Spleen (tissue), 11 donors: Measurements from ENCODE around the gene ZBTB7C. TPM values are rescaled to one million over a fixed set of nuclear protein-coding genes. Genes with fewer than 3 reads are reported as not detected.

Experiments
- DNase-seq: peaks from one replicate; pipeline ENCODE4 v3.0.0-alpha.2; 2020
- H3K27ac ChIP-seq, 8 donors: fragments of 200-600 bp; sonication (generic) in 7 of 8; 1 replicate in 4 of 8; 2 replicates in 4 of 8; pipeline versions ENCODE4 v1.5.0 to v1.8.0; 2016 to 2021; ENCODE audit warnings: inconsistent platforms in 4 of 8, mild to moderate bottlenecking in 4 of 8, moderate library complexity in 1 of 8
- H3K27me3 ChIP-seq, 7 donors: fragments of 200-600 bp; sonication (generic) in 6 of 7; replicated peaks in 1 of 7; 1 replicate in 4 of 7; 2 replicates in 3 of 7; pipeline versions ENCODE4 v1.5.0 to v1.8.0; 2016 to 2021; ENCODE audit warnings: inconsistent platforms in 3 of 7, mild to moderate bottlenecking in 1 of 7
- H3K36me3 ChIP-seq, 6 donors: fragments of 200-600 bp; sonication (generic) in 5 of 6; 1 replicate in 4 of 6; 2 replicates in 2 of 6; pipeline versions ENCODE4 v1.5.0 to v1.8.0; 2016 to 2021; ENCODE audit warnings: inconsistent platforms in 2 of 6
- H3K4me1 ChIP-seq, 6 donors: fragments of 200-600 bp; sonication (generic) in 5 of 6; 1 replicate in 3 of 6; 2 replicates in 3 of 6; pipeline versions ENCODE4 v1.5.0 to v1.8.0; 2016 to 2021; ENCODE audit warnings: inconsistent platforms in 3 of 6
- H3K4me3 ChIP-seq, 8 donors: fragments of 200-600 bp; sonication (generic) in 7 of 8; 1 replicate in 4 of 8; 2 replicates in 4 of 8; pipeline versions ENCODE4 v1.5.0 to v1.8.0; 2016 to 2021; ENCODE audit warnings: inconsistent platforms in 4 of 8, mild to moderate bottlenecking in 4 of 8, moderate library complexity in 2 of 8
- H3K9me3 ChIP-seq, 8 donors: fragments of 200-600 bp; sonication (generic) in 7 of 8; 1 replicate in 4 of 8; 2 replicates in 4 of 8; pipeline versions ENCODE4 v1.5.0 to v1.8.0; 2016 to 2021; ENCODE audit warnings: inconsistent platforms in 4 of 8
- CTCF ChIP-seq, 11 experiments: fragments of 200-600 bp in 7 of 11; fragments of 450-650 bp in 4 of 11; sonication (generic) in 4 of 11; IDR thresholded peaks in 8 of 11; conservative IDR thresholded peaks in 3 of 11; 1 replicate in 7 of 11; 2 replicates in 4 of 11; pipeline versions ENCODE4 v1.4.0 to v1.8.0; 2016 to 2021; ENCODE audit warnings: antibody characterized with exemption in 11 of 11, inconsistent platforms in 4 of 11, mild to moderate bottlenecking in 1 of 11
- POLR2A ChIP-seq, 3 donors: fragments of 450-650 bp; IDR thresholded peaks; one replicate each; pipeline ENCODE4 v1.5.1; 2017; ENCODE audit warnings: antibody characterized with exemption in 3 of 3, mild to moderate bottlenecking in 1 of 3
- POLR2AphosphoS5 ChIP-seq, 3 donors: sonication (generic); formaldehyde crosslinking; IDR thresholded peaks; one replicate each; pipeline ENCODE4 v1.5.1; 2017; ENCODE audit warnings: antibody characterized with exemption in 3 of 3
- WGBS, 5 donors: extraction: QIAGEN DNeasy Blood & Tissue Kit in 3 of 5; methylation state at CpG; one replicate each; pipeline versions ENCODE4 v1.1.5 to v1.1.7; 2013 to 2018; 5-methylcytosine and 5-hydroxymethylcytosine counted together
- intact Hi-C: fragments of 100-400 bp; cut with DNase I; formaldehyde crosslinking; loops from one replicate; pipeline ENCODE4 v1.15.0; 2023; ENCODE audit warnings: low total_unique reads
- polyA plus RNA-seq, 3 donors: library from polyadenylated mRNA; stranded (reverse); fragments of 200-250 nt; gene quantifications; one replicate each; pipeline ENCODE4 v1.2.1, GENCODE V29; 2013
- total RNA-seq, 7 donors: library from RNA; depleted of rRNA in 3 of 7; stranded (reverse); fragments of >200 nt in 3 of 7; fragmentation: NEBNext Ultra II Directional in 4 of 7; extraction: Animal tissue kit (Norgen Biotek cat#: 25700) in 4 of 7; gene quantifications; one replicate each; pipeline versions ENCODE4 v1.1.0 to v1.2.1, GENCODE V29; 2016 to 2021
- donor health status: healthy with polysubstance abuse.
- donor health status: DM: no; HTN: no; CAD: no; lungs with moderate emphysema.
- donor health status: DM: no; HTN: no; CAD: no.
- donor health status: Bipolar disorder and iron deficiency.
- donor health status: healthy.
- donor health status: DM: no; HTN: no; CAD: no.
- donor health status: DM: yes; HTN: yes; CAD: no.

Gene ZBTB7C
- total and polyA plus RNA-seq, 10 donors = 1.00 to 64.2 (median 18.8) TPM

GRCh38 chr18:48367557-48367956, 41.6 kb downstream of the ZBTB7C start:
- H3K36me3 ChIP-seq = no peaks in the 10 kb centered on the region
- peaks cover 0 to 14% (median 6%) of the 10 kb centered on the region in 6 donors for H3K4me1 ChIP-seq
- H3K9me3 ChIP-seq = peaks cover 0 to 19% (median 9%) of the 10 kb centered on the region in 8 donors
- intact Hi-C loops = no loop called here
- 72 to 83% (median 77%) methylated on average over 4 of the region's 4 CpGs for WGBS, 5 donors
- H3K27me3 ChIP-seq = no peaks in the 10 kb centered on the region
- TF ChIP-seq POLR2AphosphoS5 (IDR thresholded peaks at IDR 0.05) = no peak
- TF ChIP-seq POLR2A (IDR thresholded peaks at IDR 0.05) = no peak
- no peak for TF ChIP-seq CTCF (IDR thresholded peaks at IDR 0.05 in 8 of 11, conservative IDR thresholded peaks at IDR 0.05 in 3 of 11)
- DNase-seq = no peak
- no peak overlapping the region for H3K4me3 ChIP-seq
- H3K27ac ChIP-seq = no peak overlapping the region

GRCh38 chr18:48365965-48366364, 43.2 kb downstream of the ZBTB7C start:
- Histone ChIP-seq H3K36me3 (no peaks in the 10 kb centered on the region), H3K9me3 (peaks cover 0 to 19% (median 9%) of the 10 kb centered on the region in 8 donors), H3K27ac (no peak overlapping the region), H3K4me1 (peaks cover 0 to 14% (median 6%) of the 10 kb centered on the region in 6 donors), H3K4me3 (no peak overlapping the region), H3K27me3 (no peaks in the 10 kb centered on the region)
- TF ChIP-seq POLR2AphosphoS5 (IDR thresholded peaks at IDR 0.05) = no peak
- no peak for TF ChIP-seq POLR2A (IDR thresholded peaks at IDR 0.05)
- TF ChIP-seq CTCF (IDR thresholded peaks at IDR 0.05 in 8 of 11, conservative IDR thresholded peaks at IDR 0.05 in 3 of 11) = no peak
- no peak for DNase-seq
- intact Hi-C loops = no loop called here

- intact Hi-C loops = no loop called here
- Histone ChIP-seq H3K9me3 (peaks cover 0 to 12% (median 9%) of the 10 kb centered on the region in 8 donors), H3K27ac (no peak overlapping the region), H3K4me3 (no peak overlapping the region), H3K27me3 (no peaks in the 10 kb centered on the region), H3K4me1 (peaks cover 0 to 22% (median 7%) of the 10 kb centered on the region in 6 donors), H3K36me3 (no peaks in the 10 kb centered on the region)
- 84 to 93% (median 86%) methylated on average over 5 of the region's 5 CpGs for WGBS, 5 donors
- TF ChIP-seq POLR2A (IDR thresholded peaks at IDR 0.05) (no peak), CTCF (IDR thresholded peaks at IDR 0.05 in 8 of 11, conservative IDR thresholded peaks at IDR 0.05 in 3 of 11) (no peak), POLR2AphosphoS5 (IDR thresholded peaks at IDR 0.05) (no peak)
- no peak for DNase-seq
Measured at GRCh38 chr18:48364146-48364545, 45.0 kb downstream of the ZBTB7C start.

GRCh38 chr18:48363175-48363574, 46.0 kb downstream of the ZBTB7C start:
- peaks cover 0 to 12% (median 9%) of the 10 kb centered on the region in 8 donors for H3K9me3 ChIP-seq
- TF ChIP-seq POLR2A (IDR thresholded peaks at IDR 0.05) (no peak), POLR2AphosphoS5 (IDR thresholded peaks at IDR 0.05) (no peak)
- H3K27me3 ChIP-seq = no peaks in the 10 kb centered on the region
- no peak for DNase-seq
- WGBS, 5 donors = 25 to 35% (median 26%) methylated on average over 3 of the region's 3 CpGs
- intact Hi-C loops = no loop called here
- peaks cover 0 to 29% (median 14%) of the 10 kb centered on the region in 6 donors for H3K4me1 ChIP-seq
- peak overlapping the region in 1 of 8 donors; percentile 27 for H3K27ac ChIP-seq
- no peak overlapping the region for H3K4me3 ChIP-seq
- no peaks in the 10 kb centered on the region for H3K36me3 ChIP-seq

GRCh38 chr18:48361801-48362200, 47.4 kb downstream of the ZBTB7C start:
- H3K36me3 ChIP-seq = no peaks in the 10 kb centered on the region
- TF ChIP-seq CTCF (IDR thresholded peaks at IDR 0.05 in 8 of 11, conservative IDR thresholded peaks at IDR 0.05 in 3 of 11) = no peak
- TF ChIP-seq POLR2AphosphoS5 (IDR thresholded peaks at IDR 0.05) = no peak
- no peak for TF ChIP-seq POLR2A (IDR thresholded peaks at IDR 0.05)
- intact Hi-C loops = no loop called here
- H3K27me3 ChIP-seq = no peaks in the 10 kb centered on the region
- DNase-seq = no peak
- H3K4me3 ChIP-seq = no peak overlapping the region
- peaks cover 0 to 38% (median 14%) of the 10 kb centered on the region in 6 donors for H3K4me1 ChIP-seq
- H3K27ac ChIP-seq = no peak overlapping the region
- peaks cover 0 to 12% (median 9%) of the 10 kb centered on the region in 8 donors for H3K9me3 ChIP-seq
- 65 to 92% (median 77%) methylated on average over 3 to 4 of the region's 4 CpGs for WGBS, 5 donors
